Right ventricle myocardium superior (tissue), 1 donor: Measurements from ENCODE around the gene KIF24. TPM values are rescaled to one million over a fixed set of nuclear protein-coding genes. Genes with fewer than 3 reads are reported as not detected.
"Not testable (repeated sequence)": the region's sequence is repeated elsewhere in the genome, so short reads cannot be mapped to it uniquely, and the experiment has no call there.

Experiments used
- ATAC-seq: fragments of 200-7000 bp; cut with Tn5 transposase; one replicate; pipeline ENCODE4 v1.9.1; 2020; ENCODE audit warnings: mild to moderate bottlenecking; ENCODE audit not compliant: poor library complexity
- DNase-seq: peaks from one replicate; pipeline ENCODE4 v3.0.0-alpha.2; 2020
- intact Hi-C: fragments of 100-400 bp; cut with DNase I; formaldehyde crosslinking; loops from one replicate; pipeline ENCODE4 v1.11.2; 2022
- total RNA-seq: library from RNA; stranded (reverse); fragmentation: NEBNext Ultra II Directional; extraction: Animal tissue kit (Norgen Biotek cat#: 25700); gene quantifications from one replicate; pipeline ENCODE4 v1.2.1, GENCODE V29; 2021
- donor health status: DM: no; HTN: yes; CAD: no; lungs with severe emphysema.

Gene KIF24
- total RNA-seq, 1 donor from 2014 or later: 0.56 TPM

DNA sequence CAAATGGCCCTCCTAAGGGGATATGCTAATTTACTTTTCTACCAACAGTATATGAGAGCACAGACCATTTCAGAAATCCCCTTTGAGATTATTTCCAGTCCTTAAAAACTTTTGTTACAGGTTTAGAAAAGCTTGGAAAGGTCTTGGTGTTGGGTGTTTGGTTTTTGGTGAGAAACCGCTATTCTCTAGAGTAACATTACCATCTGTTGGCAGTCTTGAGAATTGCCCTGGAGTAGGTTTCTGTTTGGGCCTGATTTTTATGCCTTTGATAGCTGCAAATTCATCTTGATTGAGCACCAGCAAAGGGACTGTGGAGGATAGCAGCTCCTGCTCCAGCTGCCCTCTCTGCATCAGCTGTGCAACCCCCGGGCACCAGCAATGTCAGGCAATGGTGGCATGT, 8.3 kb upstream of the KIF24 start:
- intact Hi-C loops: loop anchor here (10.0 kb wide), 1 partner anchor 267 kb away; no protein-coding TSS in a partner anchor

GRCh38 chr9:34335376-34335775, 6.3 kb upstream of the KIF24 start:
- intact Hi-C loops: loop anchor here (10.0 kb wide), 1 partner anchor 269 kb away; no protein-coding TSS in a partner anchor

More for the DNA sequence above, 8.3 kb upstream of the KIF24 start:
- ATAC-seq: no peak
- DNase-seq: no peak

GRCh38 chr9:34334916-34335315, 5.8 kb upstream of the KIF24 start:
- ATAC-seq: no peak
- DNase-seq: no peak
- intact Hi-C loops: loop anchor here (10.0 kb wide), 1 partner anchor 270 kb away; no protein-coding TSS in a partner anchor

More at GRCh38 chr9:34335376-34335775, 6.3 kb upstream of the KIF24 start:
- ATAC-seq: no peak
- no peak for DNase-seq

GRCh38 chr9:34334337-34334824, 5.3 kb upstream of the KIF24 start:
- intact Hi-C loops: loop anchor here (10.0 kb wide), 1 partner anchor 270 kb away; no protein-coding TSS in a partner anchor
- no peak for ATAC-seq
- no peak for DNase-seq

GRCh38 chr9:34333836-34334235, 4.8 kb upstream of the KIF24 start:
- ATAC-seq: no peak
- intact Hi-C loops: loop anchor here (2.0 to 10.0 kb wide), 2 partner anchors 45 to 271 kb away; no protein-coding TSS in a partner anchor
- DNase-seq: no peak

DNA sequence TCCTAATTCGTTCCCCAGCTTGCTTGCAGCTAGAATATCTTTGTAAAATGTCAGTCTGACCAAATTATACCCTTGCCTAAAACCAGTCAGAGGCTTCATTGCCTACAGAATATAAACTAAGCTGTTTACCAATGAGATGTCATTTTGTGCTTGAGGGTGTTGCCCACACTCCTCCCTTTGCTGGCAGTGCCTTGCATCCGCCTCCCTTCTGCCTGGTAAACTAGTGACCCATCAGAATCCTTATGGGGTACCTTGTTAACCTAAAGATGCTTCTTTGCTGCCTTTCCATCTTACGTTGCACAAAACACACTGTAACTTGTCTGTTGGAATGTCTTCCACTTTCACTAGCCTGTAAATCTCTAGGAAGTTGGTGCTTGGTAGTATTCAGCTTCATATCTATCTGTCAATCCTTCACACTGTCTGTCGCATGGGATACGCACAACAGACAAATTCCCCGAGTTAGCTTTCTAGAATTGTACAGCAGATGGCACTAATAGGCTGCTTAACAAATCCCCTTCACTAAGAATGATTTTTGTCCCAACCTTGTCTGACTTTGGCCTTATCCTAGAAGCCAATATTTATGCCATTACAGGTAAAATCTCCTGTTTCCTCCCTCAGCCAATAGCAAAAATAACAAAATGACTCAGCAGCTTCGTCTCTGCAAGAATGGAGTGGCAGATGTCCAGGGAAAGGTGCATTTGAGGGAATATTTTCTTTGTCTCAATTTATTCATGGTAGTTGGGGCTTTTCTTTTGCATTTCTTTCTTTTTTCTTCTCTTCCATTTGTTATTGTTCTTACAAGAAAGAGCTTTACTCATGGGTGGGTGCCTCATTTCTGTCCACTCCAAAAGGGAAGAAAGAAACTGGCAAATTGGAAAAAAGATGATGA, 3.3 kb upstream of the KIF24 start:
- DNase-seq (no peak), ATAC-seq (no peak)
- intact Hi-C loops: loop anchor here (2.0 to 10.0 kb wide), 2 partner anchors 46 to 272 kb away; no protein-coding TSS in a partner anchor

DNA sequence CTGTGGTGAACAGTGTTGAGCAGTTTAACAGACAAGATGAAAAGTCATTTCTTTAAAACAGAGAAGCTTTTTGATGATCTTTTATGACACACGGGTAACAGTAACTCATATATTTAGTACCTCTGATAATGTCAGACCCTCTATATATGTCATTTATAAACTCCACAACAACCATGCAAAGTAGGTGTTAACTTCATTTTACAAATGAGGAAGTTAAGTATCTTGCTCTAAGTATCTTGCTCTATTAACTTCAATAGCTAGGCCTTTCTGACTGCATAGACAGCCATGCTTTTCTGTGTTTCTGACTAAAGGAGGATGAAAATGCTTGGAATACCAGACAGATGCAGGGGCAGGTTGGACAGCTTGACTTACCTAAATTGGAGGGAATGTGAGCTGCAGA, 2.1 kb upstream of the KIF24 start:
- intact Hi-C loops: loop anchor here (10.0 kb wide), 1 partner anchor 274 kb away; no protein-coding TSS in a partner anchor
- no peak for ATAC-seq
- DNase-seq: no peak

DNA sequence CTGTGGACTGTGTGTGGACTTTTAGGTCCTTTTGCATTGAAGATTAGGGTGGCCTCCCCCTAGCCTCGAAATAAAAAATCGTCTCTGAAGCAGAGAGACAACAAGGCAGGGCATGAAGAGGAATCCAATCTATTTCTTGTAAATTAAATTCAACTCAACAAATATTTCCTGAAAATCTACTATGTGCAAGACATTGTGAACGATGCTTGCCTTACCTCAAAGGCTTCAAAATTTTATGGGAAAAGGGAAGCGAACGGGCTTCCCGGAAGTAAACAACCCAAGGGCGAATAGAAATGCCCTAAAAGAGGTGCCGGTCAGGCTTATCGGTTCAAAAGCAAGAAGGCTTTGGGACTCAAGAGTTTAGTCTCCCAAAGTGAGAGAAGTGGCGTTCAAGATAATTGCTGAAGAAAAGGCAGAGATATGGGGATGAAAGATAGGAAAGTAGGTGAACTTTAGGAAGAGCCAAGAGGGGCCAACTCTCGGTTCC, 525 bp downstream of the KIF24 start:
- ATAC-seq (no peak), DNase-seq (no peak)
- intact Hi-C loops: no loop called here

- DNase-seq (no peak), ATAC-seq (no peak)
- intact Hi-C loops: no loop called here
Observed at GRCh38 chr9:34326690-34327089, 2.4 kb downstream of the KIF24 start.

DNA sequence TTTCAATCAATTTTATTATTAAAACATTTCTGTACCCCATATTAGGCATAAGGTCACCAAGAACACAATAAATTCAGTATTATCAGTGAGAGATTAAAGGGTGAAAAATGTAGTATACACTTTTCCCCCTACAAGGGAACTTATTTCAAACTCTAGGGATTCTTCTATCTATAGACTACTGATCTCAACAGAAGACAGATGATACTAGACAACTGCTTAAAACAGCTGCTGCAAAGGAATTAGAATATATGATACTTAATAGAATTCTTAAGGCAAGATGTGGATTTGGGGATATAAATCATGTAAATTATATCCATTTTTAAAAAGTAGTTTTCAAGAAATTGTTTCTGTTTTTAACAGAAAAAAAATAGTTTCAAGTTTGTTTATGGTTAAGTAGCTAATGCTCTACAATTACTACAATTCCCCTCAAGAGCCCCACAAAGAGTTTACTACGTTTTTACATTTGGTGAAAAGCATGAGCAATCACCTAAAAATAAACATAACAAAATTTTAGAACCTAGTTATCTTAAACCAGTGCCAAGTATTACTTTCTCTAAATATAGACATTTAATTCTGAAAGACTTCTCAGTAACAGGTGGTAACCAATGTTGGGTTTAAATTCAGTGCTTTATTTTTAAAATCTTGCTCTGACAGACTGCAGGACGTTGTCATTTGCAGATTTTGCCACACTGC, 6.0 kb downstream of the KIF24 start:
- intact Hi-C loops: no loop called here
- ATAC-seq: no peak
- DNase-seq: no peak

- ATAC-seq (no peak), DNase-seq (no peak)
- intact Hi-C loops: no loop called here
Observed at GRCh38 chr9:34321451-34321850, 7.6 kb downstream of the KIF24 start.

GRCh38 chr9:34318163-34318790, 10.8 kb downstream of the KIF24 start:
- ATAC-seq (no peak), DNase-seq (no peak)
- intact Hi-C loops: no loop called here

- intact Hi-C loops: no loop called here
- DNase-seq (no peak), ATAC-seq (no peak)
Observed at GRCh38 chr9:34317436-34317835, 11.6 kb downstream of the KIF24 start.

GRCh38 chr9:34311499-34312185, 17.4 kb downstream of the KIF24 start:
- DNase-seq: no peak
- intact Hi-C loops: no loop called here
- no peak for ATAC-seq

GRCh38 chr9:34310215-34310614, 18.9 kb downstream of the KIF24 start:
- ATAC-seq (no peak), DNase-seq (no peak)
- intact Hi-C loops: no loop called here

DNA sequence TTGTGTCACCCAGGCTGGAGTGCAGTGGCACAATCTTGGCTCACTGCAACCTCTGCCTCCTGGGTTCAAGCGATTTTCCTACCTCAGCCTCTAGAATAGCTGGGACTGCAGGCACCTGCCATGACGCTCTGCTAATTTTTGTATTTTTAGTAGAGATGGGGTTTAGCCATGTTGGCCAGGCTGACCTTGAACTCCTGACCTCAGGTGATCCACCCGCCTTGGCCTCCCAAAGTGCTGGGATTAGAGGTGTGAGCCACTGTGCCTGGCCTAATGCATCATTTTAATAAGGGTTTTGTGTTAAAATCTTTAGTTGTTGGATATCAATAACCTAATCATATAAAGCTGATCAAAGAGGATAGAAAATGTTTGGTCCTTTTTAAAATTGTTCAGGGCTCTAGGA, 20.8 kb downstream of the KIF24 start:
- ATAC-seq, intact Hi-C loops, DNase-seq: not testable (repeated sequence)

DNA sequence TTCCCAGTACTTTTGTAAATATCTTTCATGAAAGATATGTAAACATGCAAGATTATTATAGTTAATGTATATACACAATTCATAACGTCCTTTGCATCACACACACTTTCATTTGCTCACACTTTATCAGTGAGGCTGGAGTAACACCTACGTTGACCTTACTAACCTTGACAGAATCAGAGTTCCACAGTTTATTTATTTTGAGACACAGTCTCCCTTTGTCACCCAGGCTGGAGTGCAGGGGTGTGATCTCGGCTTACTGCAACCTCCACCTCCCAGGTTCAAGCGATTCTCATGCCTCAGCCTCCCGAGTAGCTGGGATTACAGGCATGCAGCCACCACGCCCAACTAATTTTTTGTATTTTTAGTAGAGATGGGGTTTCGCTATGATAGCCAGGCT, 28.0 kb downstream of the KIF24 start:
- ATAC-seq, intact Hi-C loops, DNase-seq: not testable (repeated sequence)

GRCh38 chr9:34292552-34292951, 36.5 kb downstream of the KIF24 start:
- DNase-seq (no peak), ATAC-seq (no peak)
- intact Hi-C loops: no loop called here
